Liver (tissue), 3 donors: Measurements from ENCODE around the gene RBPJ.

ENCODE experiments used
- EGR1 ChIP-seq, 2 donors: IDR thresholded peaks; 2 replicates each; pipeline ENCODE4 v1.6.1; 2016 to 2018; ENCODE audit warnings: antibody characterized with exemption in 2 of 2, low read depth in 2 of 2
- FOXA1 ChIP-seq: IDR thresholded peaks from 2 replicates; pipeline ENCODE4 v1.6.1; 2016; ENCODE audit warnings: antibody characterized with exemption
- HNF4A ChIP-seq, 2 donors: conservative IDR thresholded peaks; 2 replicates each; pipeline ENCODE4 v1.6.1; 2016; ENCODE audit warnings: antibody characterized with exemption in 2 of 2, mild to moderate bottlenecking in 2 of 2
- JUND ChIP-seq, 2 donors: IDR thresholded peaks; 2 replicates each; pipeline ENCODE4 v1.6.1; 2016; ENCODE audit warnings: antibody characterized with exemption in 2 of 2
- RAD21 ChIP-seq, 2 donors: IDR thresholded peaks; 2 replicates each; pipeline ENCODE4 v1.6.1; 2016; ENCODE audit warnings: antibody characterized with exemption in 2 of 2, mild to moderate bottlenecking in 2 of 2
- RXRA ChIP-seq, 2 donors: IDR thresholded peaks; 2 replicates each; pipeline ENCODE4 v1.6.1; 2017 to 2018; ENCODE audit warnings: antibody characterized with exemption in 2 of 2, mild to moderate bottlenecking in 1 of 2
- SP1 ChIP-seq: IDR thresholded peaks from 2 replicates; pipeline ENCODE4 v1.6.1; 2018; ENCODE audit warnings: antibody characterized with exemption, mild to moderate bottlenecking
- TAF1 ChIP-seq: conservative IDR thresholded peaks from 2 replicates; pipeline ENCODE4 v1.6.1; 2016; ENCODE audit warnings: antibody characterized with exemption, mild to moderate bottlenecking
- YY1 ChIP-seq: IDR thresholded peaks from 2 replicates; pipeline ENCODE4 v1.6.1; 2016; ENCODE audit warnings: antibody characterized with exemption, mild to moderate bottlenecking
- TF ChIP-seq, protein P1 (sequence below): fragments of 150-350 bp; IDR thresholded peaks from 2 replicates; pipeline ENCODE4 v1.5.1; 2017; ENCODE audit warnings: improper control_type of control experiment, low read depth, low read length; ENCODE audit not compliant: missing input control
- TF ChIP-seq, protein P2 (sequence below): IDR thresholded peaks from 2 replicates; pipeline ENCODE4 v1.6.1; 2016; ENCODE audit warnings: antibody characterized with exemption
- TF ChIP-seq, protein P3 (sequence below): IDR thresholded peaks from 2 replicates; pipeline ENCODE4 v1.6.1; 2016; ENCODE audit warnings: antibody characterized with exemption
- TF ChIP-seq, protein P4 (sequence below): IDR thresholded peaks from 2 replicates; pipeline ENCODE4 v1.6.1; 2016; ENCODE audit warnings: antibody characterized with exemption
- donor health status: healthy.
- donor health status: healthy.

DNA sequence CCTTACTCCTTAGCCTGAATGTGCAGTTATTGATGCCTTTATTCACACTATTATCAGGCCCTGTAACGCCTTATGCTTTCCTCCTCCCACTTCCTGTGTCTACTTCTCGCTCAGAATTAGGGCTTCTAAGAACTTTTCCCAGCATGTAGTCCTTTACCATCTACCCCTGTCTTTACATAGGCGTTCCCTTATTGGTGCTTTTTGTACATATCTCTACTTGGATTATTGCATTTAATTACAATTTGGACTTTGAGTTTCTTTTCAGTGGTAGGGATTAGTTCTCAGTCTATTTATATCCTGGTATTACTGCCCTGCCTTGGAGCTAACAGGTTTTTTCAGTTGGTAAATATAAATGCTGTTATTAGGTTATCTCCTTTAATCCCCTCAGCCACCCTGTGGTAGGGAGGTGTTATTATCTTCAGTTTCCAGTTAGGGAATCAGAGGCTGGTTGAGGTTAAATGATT is 84.0 kb downstream of the RBPJ start:
- TF ChIP-seq, protein P1, sequence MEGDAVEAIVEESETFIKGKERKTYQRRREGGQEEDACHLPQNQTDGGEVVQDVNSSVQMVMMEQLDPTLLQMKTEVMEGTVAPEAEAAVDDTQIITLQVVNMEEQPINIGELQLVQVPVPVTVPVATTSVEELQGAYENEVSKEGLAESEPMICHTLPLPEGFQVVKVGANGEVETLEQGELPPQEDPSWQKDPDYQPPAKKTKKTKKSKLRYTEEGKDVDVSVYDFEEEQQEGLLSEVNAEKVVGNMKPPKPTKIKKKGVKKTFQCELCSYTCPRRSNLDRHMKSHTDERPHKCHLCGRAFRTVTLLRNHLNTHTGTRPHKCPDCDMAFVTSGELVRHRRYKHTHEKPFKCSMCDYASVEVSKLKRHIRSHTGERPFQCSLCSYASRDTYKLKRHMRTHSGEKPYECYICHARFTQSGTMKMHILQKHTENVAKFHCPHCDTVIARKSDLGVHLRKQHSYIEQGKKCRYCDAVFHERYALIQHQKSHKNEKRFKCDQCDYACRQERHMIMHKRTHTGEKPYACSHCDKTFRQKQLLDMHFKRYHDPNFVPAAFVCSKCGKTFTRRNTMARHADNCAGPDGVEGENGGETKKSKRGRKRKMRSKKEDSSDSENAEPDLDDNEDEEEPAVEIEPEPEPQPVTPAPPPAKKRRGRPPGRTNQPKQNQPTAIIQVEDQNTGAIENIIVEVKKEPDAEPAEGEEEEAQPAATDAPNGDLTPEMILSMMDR, result peak; percentile 15
- TF ChIP-seq RXRA (IDR thresholded peaks at IDR 0.05) (no peak), YY1 (no peak), RAD21 (IDR thresholded peaks at IDR 0.05) (peak in 1 of 2 donors; percentile 31), JUND (IDR thresholded peaks at IDR 0.05) (no peak), TAF1 (no peak), SP1 (no peak), FOXA1 (no peak), HNF4A (conservative IDR thresholded peaks at IDR 0.05) (no peak), EGR1 (IDR thresholded peaks at IDR 0.05; ENCODE audit: low read depth in 2 of 2) (no peak)
- TF ChIP-seq, protein P2, sequence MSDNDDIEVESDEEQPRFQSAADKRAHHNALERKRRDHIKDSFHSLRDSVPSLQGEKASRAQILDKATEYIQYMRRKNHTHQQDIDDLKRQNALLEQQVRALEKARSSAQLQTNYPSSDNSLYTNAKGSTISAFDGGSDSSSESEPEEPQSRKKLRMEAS, result no peak
- TF ChIP-seq, protein P3, sequence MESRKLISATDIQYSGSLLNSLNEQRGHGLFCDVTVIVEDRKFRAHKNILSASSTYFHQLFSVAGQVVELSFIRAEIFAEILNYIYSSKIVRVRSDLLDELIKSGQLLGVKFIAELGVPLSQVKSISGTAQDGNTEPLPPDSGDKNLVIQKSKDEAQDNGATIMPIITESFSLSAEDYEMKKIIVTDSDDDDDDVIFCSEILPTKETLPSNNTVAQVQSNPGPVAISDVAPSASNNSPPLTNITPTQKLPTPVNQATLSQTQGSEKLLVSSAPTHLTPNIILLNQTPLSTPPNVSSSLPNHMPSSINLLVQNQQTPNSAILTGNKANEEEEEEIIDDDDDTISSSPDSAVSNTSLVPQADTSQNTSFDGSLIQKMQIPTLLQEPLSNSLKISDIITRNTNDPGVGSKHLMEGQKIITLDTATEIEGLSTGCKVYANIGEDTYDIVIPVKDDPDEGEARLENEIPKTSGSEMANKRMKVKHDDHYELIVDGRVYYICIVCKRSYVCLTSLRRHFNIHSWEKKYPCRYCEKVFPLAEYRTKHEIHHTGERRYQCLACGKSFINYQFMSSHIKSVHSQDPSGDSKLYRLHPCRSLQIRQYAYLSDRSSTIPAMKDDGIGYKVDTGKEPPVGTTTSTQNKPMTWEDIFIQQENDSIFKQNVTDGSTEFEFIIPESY, result no peak
- TF ChIP-seq, protein P4, sequence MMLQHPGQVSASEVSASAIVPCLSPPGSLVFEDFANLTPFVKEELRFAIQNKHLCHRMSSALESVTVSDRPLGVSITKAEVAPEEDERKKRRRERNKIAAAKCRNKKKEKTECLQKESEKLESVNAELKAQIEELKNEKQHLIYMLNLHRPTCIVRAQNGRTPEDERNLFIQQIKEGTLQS, result no peak
